GM23338 (cell line): Measurements from ENCODE around the gene HSF5.

Experiments
- CTCF ChIP-seq, 2 experiments: fragments of 200-600 bp in 1 of 2; sonication (generic) in 1 of 2; conservative IDR thresholded peaks; 2 replicates each; pipeline versions ENCODE4 v1.5.1 to v1.6.1; 2016 to 2017; ENCODE audit warnings: antibody characterized with exemption in 2 of 2, low read depth in 2 of 2, mild to moderate bottlenecking in 2 of 2, moderate library complexity in 1 of 2
- EZH2 ChIP-seq: fragments of 200-600 bp; sonication (generic); IDR thresholded peaks from one replicate; pipeline ENCODE4 v1.8.0; 2017; ENCODE audit warnings: antibody characterized with exemption, mild to moderate bottlenecking, low read depth; ENCODE audit not compliant: unreplicated experiment
- EZH2phosphoT487 ChIP-seq: fragments of 200-600 bp; sonication (generic); IDR thresholded peaks from one replicate; pipeline ENCODE4 v1.8.1; 2018; ENCODE audit warnings: antibody characterized with exemption; ENCODE audit not compliant: unreplicated experiment
- POLR2AphosphoS5 ChIP-seq: IDR thresholded peaks from 2 replicates; pipeline ENCODE4 v1.6.1; 2016; ENCODE audit warnings: antibody characterized with exemption, low read depth
- STAT1 ChIP-seq: IDR thresholded peaks from one replicate; pipeline ENCODE4 v1.6.1; 2016; ENCODE audit warnings: antibody characterized with exemption; ENCODE audit not compliant: unreplicated experiment

GRCh38 chr17:58527306-58527705, 39.1 kb upstream of the HSF5 start:
- TF ChIP-seq STAT1 (no peak), EZH2 (no peak), EZH2phosphoT487 (no peak), CTCF (conservative IDR thresholded peaks at IDR 0.05; ENCODE audit: low read depth in 2 of 2) (0 out of 4 replicates have a peak, but pooled peaks of 1 of the 2 experiments have one; percentile 12), POLR2AphosphoS5 (no peak)
